Progenitor cell of endocrine pancreas (in vitro differentiated cells): ENCODE results near the gene GRPEL2. TPM values are rescaled to one million over a fixed set of nuclear protein-coding genes. Genes with fewer than 3 reads are reported as not detected.
"Not testable (repeated sequence)": the region's sequence is repeated elsewhere in the genome, so short reads cannot be mapped to it uniquely, and the experiment has no call there.

Source experiments
- DNase-seq: peaks from one replicate; pipeline ENCODE4 v3.0.0; 2021; ENCODE audit warnings: low spot score; ENCODE audit not compliant: unreplicated experiment
- H3K27ac Mint-ChIP-seq: 2 replicates; pipeline ENCODE4 v1.8.0; 2021; ENCODE audit warnings: mild to moderate bottlenecking, moderate library complexity, mixed read lengths
- H3K27me3 Mint-ChIP-seq: 2 replicates; pipeline ENCODE4 v1.8.0; 2021; ENCODE audit warnings: mixed read lengths
- H3K36me3 Mint-ChIP-seq: 2 replicates; pipeline ENCODE4 v1.8.0; 2022; ENCODE audit warnings: mixed read lengths; ENCODE audit not compliant: insufficient read depth
- H3K4me1 Mint-ChIP-seq: 2 replicates; pipeline ENCODE4 v1.8.0; 2021; ENCODE audit warnings: low read depth, mixed read lengths
- H3K4me3 Mint-ChIP-seq: 2 replicates; pipeline ENCODE4 v1.8.0; 2021; ENCODE audit warnings: low read depth, mild to moderate bottlenecking, moderate library complexity, mixed read lengths
- H3K9me3 Mint-ChIP-seq: 2 replicates; pipeline ENCODE4 v1.8.0; 2021; ENCODE audit warnings: low read depth, mixed read lengths
- total RNA-seq: library from RNA; stranded (reverse); gene quantifications from 2 replicates; pipeline ENCODE4 v1.2.1, GENCODE V29; 2021
- TF ChIP-seq, protein P1 (sequence below): fragments of 200-600 bp; sonication (generic); IDR thresholded peaks from one replicate; pipeline ENCODE4 v1.5.0; 2021; ENCODE audit warnings: antibody characterized with exemption, mild to moderate bottlenecking; ENCODE audit not compliant: unreplicated experiment

Gene GRPEL2
- total RNA-seq, 1 donor from 2014 or later, result 17.6 TPM

DNA sequence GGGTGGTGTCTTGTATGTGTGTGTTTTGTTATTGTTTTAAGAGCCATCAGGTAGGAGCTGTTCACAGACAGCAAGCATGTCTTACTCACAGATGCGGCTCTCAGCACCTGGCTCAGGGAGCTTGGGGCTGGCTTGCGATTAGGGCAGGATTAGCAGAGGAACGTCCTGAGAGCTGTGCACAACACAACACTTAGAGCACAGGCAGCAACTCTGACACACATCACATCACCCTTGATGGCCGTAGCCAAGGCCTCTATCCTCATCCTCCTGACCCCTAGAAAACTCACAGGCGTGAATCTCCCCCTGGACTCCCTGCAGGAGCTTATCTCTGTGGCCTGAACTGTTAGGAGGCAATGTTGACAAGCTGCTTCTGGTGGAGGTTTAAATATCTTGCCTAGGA, 40.9 kb downstream of the GRPEL2 start:
- no peak overlapping the region for H3K27ac Mint-ChIP-seq
- no peak for DNase-seq
- H3K36me3 Mint-ChIP-seq, result no peaks in the 10 kb centered on the region
- TF ChIP-seq, protein P1, sequence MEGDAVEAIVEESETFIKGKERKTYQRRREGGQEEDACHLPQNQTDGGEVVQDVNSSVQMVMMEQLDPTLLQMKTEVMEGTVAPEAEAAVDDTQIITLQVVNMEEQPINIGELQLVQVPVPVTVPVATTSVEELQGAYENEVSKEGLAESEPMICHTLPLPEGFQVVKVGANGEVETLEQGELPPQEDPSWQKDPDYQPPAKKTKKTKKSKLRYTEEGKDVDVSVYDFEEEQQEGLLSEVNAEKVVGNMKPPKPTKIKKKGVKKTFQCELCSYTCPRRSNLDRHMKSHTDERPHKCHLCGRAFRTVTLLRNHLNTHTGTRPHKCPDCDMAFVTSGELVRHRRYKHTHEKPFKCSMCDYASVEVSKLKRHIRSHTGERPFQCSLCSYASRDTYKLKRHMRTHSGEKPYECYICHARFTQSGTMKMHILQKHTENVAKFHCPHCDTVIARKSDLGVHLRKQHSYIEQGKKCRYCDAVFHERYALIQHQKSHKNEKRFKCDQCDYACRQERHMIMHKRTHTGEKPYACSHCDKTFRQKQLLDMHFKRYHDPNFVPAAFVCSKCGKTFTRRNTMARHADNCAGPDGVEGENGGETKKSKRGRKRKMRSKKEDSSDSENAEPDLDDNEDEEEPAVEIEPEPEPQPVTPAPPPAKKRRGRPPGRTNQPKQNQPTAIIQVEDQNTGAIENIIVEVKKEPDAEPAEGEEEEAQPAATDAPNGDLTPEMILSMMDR, result no peak
- H3K9me3 Mint-ChIP-seq, result no peaks in the 10 kb centered on the region
- no peak overlapping the region for H3K4me3 Mint-ChIP-seq
- peaks cover 2% of the 10 kb centered on the region for H3K4me1 Mint-ChIP-seq
- no peaks in the 10 kb centered on the region for H3K27me3 Mint-ChIP-seq

DNA sequence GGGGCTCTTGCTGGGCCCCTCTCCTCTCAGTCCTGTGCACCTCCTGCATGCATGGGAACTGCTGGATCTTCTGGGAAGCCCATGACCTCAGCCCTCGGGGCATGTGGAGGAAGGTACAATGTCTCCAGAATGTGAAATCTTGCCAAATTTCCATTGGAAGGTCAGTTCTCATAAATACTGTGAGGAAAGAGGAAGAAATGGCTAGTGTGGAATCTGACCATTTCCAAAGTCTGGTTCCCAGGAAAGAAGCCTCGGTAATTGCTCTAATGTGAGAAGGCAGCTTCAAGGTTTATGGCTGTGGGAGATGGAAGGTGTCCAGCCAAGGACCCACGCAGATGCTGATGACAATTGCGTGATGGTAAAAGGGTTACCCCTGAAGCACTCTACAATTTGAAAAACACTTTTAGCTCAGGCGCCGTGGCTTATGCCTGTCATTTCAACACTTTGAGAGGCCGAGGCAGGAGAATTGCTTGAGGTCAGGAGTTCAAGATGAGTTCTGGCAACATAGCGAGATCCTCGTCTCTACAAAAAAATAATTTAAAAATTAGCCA, 41.9 kb downstream of the GRPEL2 start:
- Mint-ChIP-seq H3K9me3 (no peaks in the 10 kb centered on the region), H3K4me3 (no peak overlapping the region), H3K27me3 (no peaks in the 10 kb centered on the region), H3K27ac (no peak overlapping the region), H3K4me1 (no peaks in the 10 kb centered on the region), H3K36me3 (no peaks in the 10 kb centered on the region)
- TF ChIP-seq, protein P1, result no peak
- DNase-seq, result no peak

DNA sequence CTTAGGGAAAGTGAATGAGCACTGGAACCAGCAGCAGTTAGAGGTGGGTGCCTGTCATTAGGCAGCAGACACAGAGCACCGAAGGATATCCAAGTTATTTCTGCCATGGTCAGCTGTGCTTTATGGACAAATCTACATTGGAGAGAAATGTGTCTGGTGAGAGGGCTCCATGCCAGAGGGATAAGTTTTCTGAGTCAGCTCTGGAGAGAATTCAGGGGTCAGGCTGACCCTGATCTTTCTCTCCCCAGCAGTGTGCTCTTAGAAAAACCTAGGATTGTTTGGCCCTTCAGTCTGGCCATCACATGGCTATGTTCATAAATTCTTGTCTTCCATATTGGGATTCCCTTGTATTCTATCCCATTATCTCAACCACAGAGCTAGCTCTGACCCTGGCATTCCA, 42.7 kb downstream of the GRPEL2 start:
- TF ChIP-seq, protein P1, result no peak
- no peak overlapping the region for H3K27ac Mint-ChIP-seq
- H3K36me3 Mint-ChIP-seq, result no peaks in the 10 kb centered on the region
- no peak overlapping the region for H3K4me3 Mint-ChIP-seq
- no peak for DNase-seq
- H3K4me1 Mint-ChIP-seq, result no peaks in the 10 kb centered on the region
- H3K27me3 Mint-ChIP-seq, result no peaks in the 10 kb centered on the region
- no peaks in the 10 kb centered on the region for H3K9me3 Mint-ChIP-seq

DNA sequence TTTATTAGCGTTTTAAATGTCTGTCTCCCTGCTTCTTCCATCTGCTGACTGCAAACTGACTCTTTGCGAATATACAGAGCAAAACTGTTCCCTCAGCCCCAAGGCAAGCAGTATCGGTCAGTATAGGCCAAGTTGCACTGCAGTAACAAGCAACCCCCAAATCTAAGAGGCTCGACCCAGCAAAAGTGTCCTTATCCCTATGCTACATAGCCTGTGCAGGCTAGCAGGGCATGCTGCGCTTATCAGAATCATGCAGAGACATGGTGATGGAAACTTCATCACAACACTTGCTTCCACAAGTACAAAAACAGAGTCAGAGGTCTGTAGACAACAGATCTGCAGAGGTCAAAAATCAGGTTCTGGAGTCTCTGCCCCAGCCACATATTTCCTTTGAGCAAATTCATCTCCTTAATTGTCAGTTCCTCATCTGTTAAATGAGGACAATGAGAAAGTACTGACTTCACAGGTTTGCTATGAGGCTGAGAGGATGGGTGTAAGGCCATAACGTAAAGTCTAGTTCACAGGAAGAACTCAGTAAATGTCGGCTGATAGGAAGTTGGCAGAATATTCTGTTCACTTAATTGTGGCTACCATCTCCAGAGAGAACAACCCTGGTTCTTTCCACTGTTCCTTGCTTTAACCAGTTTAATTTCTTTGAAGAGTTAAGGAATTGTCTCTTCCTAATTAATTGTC, 43.3 kb downstream of the GRPEL2 start:
- Mint-ChIP-seq H3K4me1 (no peaks in the 10 kb centered on the region), H3K36me3 (no peaks in the 10 kb centered on the region), H3K27me3 (no peaks in the 10 kb centered on the region), H3K9me3 (no peaks in the 10 kb centered on the region), H3K27ac (no peak overlapping the region), H3K4me3 (no peak overlapping the region)
- no peak for DNase-seq
- TF ChIP-seq, protein P1, result no peak

DNA sequence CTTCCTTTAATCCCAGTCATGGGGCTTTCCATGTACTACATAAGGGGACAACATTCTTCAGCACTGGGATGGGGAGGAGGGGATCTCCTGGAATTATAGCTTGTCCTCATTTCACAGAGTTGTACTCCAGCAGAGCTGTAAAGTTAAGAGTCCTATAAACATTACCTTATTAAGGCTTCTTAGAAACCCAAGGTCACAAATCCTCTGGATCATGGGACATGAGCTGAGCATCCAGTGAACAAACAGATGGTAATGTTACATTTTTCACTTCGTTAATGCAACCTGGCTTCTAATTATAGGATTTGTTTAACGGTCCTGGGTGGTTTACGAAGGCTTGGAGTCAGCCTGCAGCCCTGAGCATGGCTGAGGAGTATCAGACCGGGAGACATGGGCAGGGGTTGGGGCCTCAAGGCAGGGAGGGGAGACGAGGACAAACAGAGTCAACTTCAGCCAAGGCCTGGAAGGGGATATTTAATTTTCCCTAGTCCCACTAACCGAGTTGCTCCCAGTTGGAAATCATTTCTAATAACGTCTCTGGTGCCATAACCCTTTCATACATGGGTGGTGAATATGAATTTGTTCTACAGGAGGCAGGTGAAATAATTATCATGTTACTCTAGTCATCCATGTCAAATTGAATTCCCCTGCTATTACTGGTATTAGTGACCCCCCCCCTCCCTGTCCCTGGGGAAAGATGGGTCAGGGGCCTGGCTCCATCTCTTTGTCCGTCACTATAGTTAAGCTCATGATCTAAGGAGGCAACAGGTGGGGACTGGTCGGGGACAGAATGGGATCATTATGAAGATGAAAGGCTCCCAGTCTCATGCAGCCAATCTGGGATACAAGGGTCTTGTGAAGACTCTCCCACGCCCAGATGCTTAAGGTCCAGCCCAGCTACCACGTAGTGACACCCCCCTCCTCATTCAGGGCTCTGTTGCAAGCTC, 44.5 kb downstream of the GRPEL2 start:
- TF ChIP-seq, protein P1, result no peak
- Mint-ChIP-seq H3K27ac (no peak overlapping the region), H3K36me3 (no peaks in the 10 kb centered on the region), H3K27me3 (no peaks in the 10 kb centered on the region), H3K4me1 (no peaks in the 10 kb centered on the region), H3K9me3 (no peaks in the 10 kb centered on the region), H3K4me3 (no peak overlapping the region)
- DNase-seq, result no peak

DNA sequence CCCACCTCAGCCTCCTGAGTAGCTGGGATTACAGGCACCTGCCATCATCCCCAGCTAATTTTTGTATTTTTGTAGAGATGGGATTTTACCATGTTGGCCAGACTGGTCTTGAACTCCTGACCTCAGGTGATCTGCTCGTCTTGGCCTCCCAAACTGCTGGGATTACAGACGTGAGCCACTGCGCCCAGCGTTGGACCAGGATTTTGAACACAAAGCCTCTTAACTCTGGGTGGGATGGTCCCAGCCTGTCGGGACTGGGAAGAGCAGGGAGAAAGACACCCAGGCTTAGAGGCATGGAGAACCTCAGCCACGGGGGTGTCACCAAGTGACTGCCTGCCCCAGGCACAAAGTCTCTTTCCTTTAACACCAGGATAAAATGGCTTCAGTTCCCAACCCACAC, 45.8 kb downstream of the GRPEL2 start:
- H3K36me3 Mint-ChIP-seq, H3K27me3 Mint-ChIP-seq, H3K9me3 Mint-ChIP-seq, H3K27ac Mint-ChIP-seq, DNase-seq, H3K4me3 Mint-ChIP-seq, H3K4me1 Mint-ChIP-seq: not testable (repeated sequence)
